IMR-90 (cell line): ENCODE measurements around the gene CMTM1. TPM values are rescaled to one million over a fixed set of nuclear protein-coding genes. Genes with fewer than 3 reads are reported as not detected.

Experiments
- ATAC-seq: fragments of 200-7000 bp; cut with Tn5 transposase; 2 replicates; pipeline ENCODE4 v1.9.1; 2020; ENCODE audit warnings: low read depth, mild to moderate bottlenecking, moderate library complexity
- BruUV-seq: library from RNA; stranded (reverse); fragments of 400-500 nt; replicated peaks from 2 replicates; lab custom pipeline; 2021; lab: Mats Ljungman, UMichigan
- CTCF ChIA-PET: fragments of 300-600 bp; formaldehyde crosslinking; extraction: SDS; loops from one replicate; lab custom pipeline; 2021; ENCODE audit warnings: antibody characterized with exemption; lab: Yijun Ruan, JAX
- POLR2A ChIA-PET: fragments of 300-600 bp; sonication (Branson Sonifier 250); formaldehyde crosslinking; loops from one replicate; lab custom pipeline; 2022; ENCODE audit warnings: antibody characterized with exemption; ENCODE audit not compliant: unreplicated experiment; lab: Charles Lee
- DNase-seq: peaks from one replicate; pipeline ENCODE4 v3.0.0; 2013
- H2AFZ ChIP-seq: replicated peaks from 2 replicates; pipeline ENCODE3; 2013; ENCODE audit warnings: low read length, mild to moderate bottlenecking; ENCODE audit not compliant: poor library complexity
- H2AK5ac ChIP-seq: 2 replicates; pipeline ENCODE4 v1.6.1; 2013; ENCODE audit warnings: low read depth, low read length, inconsistent platforms
- H2AK9ac ChIP-seq: replicated peaks from 2 replicates; pipeline ENCODE3; 2013; ENCODE audit warnings: mild to moderate bottlenecking, low read depth, low read length, moderate library complexity; ENCODE audit not compliant: poor library complexity
- H2BK120ac ChIP-seq: 2 replicates; pipeline ENCODE4 v1.6.1; 2013; ENCODE audit warnings: low read depth, low read length, inconsistent platforms
- H2BK15ac ChIP-seq: 3 replicates; pipeline ENCODE4 v1.6.1; 2013; ENCODE audit warnings: low read depth, low read length, inconsistent platforms
- H2BK20ac ChIP-seq: 2 replicates; pipeline ENCODE4 v1.6.1; 2013; ENCODE audit warnings: low read depth, mild to moderate bottlenecking, inconsistent platforms, low read length, moderate library complexity
- H2BK5ac ChIP-seq: 2 replicates; pipeline ENCODE4 v1.6.1; 2013; ENCODE audit warnings: mild to moderate bottlenecking, low read depth, low read length, inconsistent platforms; ENCODE audit not compliant: poor library complexity, severe bottlenecking
- H3K14ac ChIP-seq: replicated peaks from 2 replicates; pipeline ENCODE4 v1.6.1; 2013; ENCODE audit warnings: low read depth, low read length, inconsistent platforms
- H3K18ac ChIP-seq: 2 replicates; pipeline ENCODE4 v1.6.1; 2013; ENCODE audit warnings: low read depth, low read length, control low read depth
- H3K23ac ChIP-seq: 2 replicates; pipeline ENCODE4 v1.6.1; 2013; ENCODE audit warnings: low read depth, low read length, inconsistent platforms
- H3K27ac ChIP-seq: 2 replicates; pipeline ENCODE4 v1.5.1; 2013; ENCODE audit warnings: mild to moderate bottlenecking, control low read depth, low read length; ENCODE audit not compliant: insufficient read depth
- H3K27me3 ChIP-seq: 2 replicates; pipeline ENCODE4 v1.6.1; 2013; ENCODE audit warnings: low read length; ENCODE audit not compliant: control insufficient read depth, insufficient read depth
- H3K36me3 ChIP-seq: 2 replicates; pipeline ENCODE4 v1.6.1; 2013; ENCODE audit warnings: low read length, mixed read lengths; ENCODE audit not compliant: control insufficient read depth, insufficient read depth
- H3K4ac ChIP-seq: 2 replicates; pipeline ENCODE4 v1.6.1; 2013; ENCODE audit warnings: low read depth, low read length, inconsistent platforms
- H3K4me1 ChIP-seq: 2 replicates; pipeline ENCODE4 v1.6.1; 2013; ENCODE audit warnings: low read length, mixed read lengths; ENCODE audit not compliant: control insufficient read depth, insufficient read depth
- H3K4me2 ChIP-seq: 2 replicates; pipeline ENCODE4 v1.6.1; 2013; ENCODE audit warnings: low read depth, mild to moderate bottlenecking, control low read depth, low read length, moderate library complexity
- H3K4me3 ChIP-seq: 2 replicates; pipeline ENCODE4 v1.5.1; 2013; ENCODE audit warnings: low read depth, mild to moderate bottlenecking, control low read depth, low read length, moderate library complexity; ENCODE audit not compliant: insufficient read depth
- H3K56ac ChIP-seq: 2 replicates; pipeline ENCODE4 v1.6.1; 2013; ENCODE audit warnings: low read length, inconsistent platforms; ENCODE audit not compliant: insufficient read depth; ENCODE audit errors: extremely low read depth
- H3K79me1 ChIP-seq, 2 experiments: 2 replicates each; pipeline ENCODE4 v1.6.1; 2013; ENCODE audit warnings: low read length in 2 of 2, inconsistent platforms in 1 of 2, low read depth in 1 of 2
- H3K9ac ChIP-seq: 2 replicates; pipeline ENCODE4 v1.6.1; 2013; ENCODE audit warnings: low read depth, low read length, control low read depth
- H3K9me1 ChIP-seq: 2 replicates; pipeline ENCODE4 v1.6.1; 2013; ENCODE audit warnings: low read length, inconsistent platforms; ENCODE audit not compliant: insufficient read depth
- H3K9me3 ChIP-seq: 2 replicates; pipeline ENCODE4 v1.6.1; 2013; ENCODE audit warnings: low read length; ENCODE audit not compliant: control insufficient read depth, insufficient read depth
- H4K20me1 ChIP-seq: 2 replicates; pipeline ENCODE4 v1.6.1; 2013; ENCODE audit warnings: low read length, inconsistent platforms; ENCODE audit not compliant: insufficient read depth
- H4K5ac ChIP-seq: 2 replicates; pipeline ENCODE4 v1.6.1; 2013; ENCODE audit warnings: mild to moderate bottlenecking, low read depth, low read length, control low read depth
- H4K8ac ChIP-seq, 2 experiments: 2 replicates each; pipeline ENCODE4 v1.6.1; 2013; ENCODE audit warnings: low read depth in 2 of 2, low read length in 2 of 2, control low read depth in 1 of 2, inconsistent platforms in 1 of 2
- H4K91ac ChIP-seq: 2 replicates; pipeline ENCODE4 v1.6.1; 2013; ENCODE audit warnings: low read depth, low read length, inconsistent platforms; ENCODE audit not compliant: insufficient read depth
- BHLHE40 ChIP-seq: fragments of 150-350 bp; IDR thresholded peaks from 2 replicates; pipeline ENCODE4 v1.6.1; 2016; ENCODE audit warnings: mild to moderate bottlenecking, low read depth, low read length
- CEBPB ChIP-seq: IDR thresholded peaks from 2 replicates; pipeline ENCODE4 v1.6.1; 2012; ENCODE audit warnings: low read depth, low read length, improper control_type of control experiment
- CTCF ChIP-seq: conservative IDR thresholded peaks from 2 replicates; pipeline ENCODE4 v1.5.1; 2012; ENCODE audit warnings: mild to moderate bottlenecking, low read depth, low read length, improper control_type of control experiment
- FOS ChIP-seq: fragments of 150-350 bp; IDR thresholded peaks from 2 replicates; pipeline ENCODE4 v1.6.1; 2016; ENCODE audit warnings: low read depth, low read length
- RAD21 ChIP-seq: IDR thresholded peaks from 2 replicates; pipeline ENCODE4 v1.6.1; 2012; ENCODE audit warnings: low read length, improper control_type of control experiment
- RCOR1 ChIP-seq: IDR thresholded peaks from 2 replicates; pipeline ENCODE4 v1.6.1; 2012; ENCODE audit warnings: mild to moderate bottlenecking, low read length, improper control_type of control experiment; ENCODE audit not compliant: insufficient replicate concordance
- USF2 ChIP-seq: fragments of 150-350 bp; IDR thresholded peaks from 2 replicates; pipeline ENCODE4 v1.6.1; 2017; ENCODE audit warnings: mild to moderate bottlenecking, antibody characterized with exemption, low read length, low read depth
- WGBS, 2 experiments: methylation state at CpG; one replicate each; pipeline versions ENCODE4 v1.1.5 to v1.1.7; 2013; ENCODE audit warnings: missing lambda C conversion rate in 2 of 2; ENCODE audit not compliant: insufficient read length in 1 of 2; ENCODE audit errors: extremely low coverage in 2 of 2; 5-methylcytosine and 5-hydroxymethylcytosine counted together
- dilution Hi-C: fragments of 300-500 bp; cut with HindIII; formaldehyde crosslinking; loops from one replicate; pipeline ENCODE4 v1.14.3; 2018; ENCODE audit warnings: low sequenced_read_pairs; ENCODE audit not compliant: unreplicated experiment
- in situ Hi-C: fragments of 300-500 bp; cut with MboI; formaldehyde crosslinking; loops from 3 replicates; pipeline ENCODE4 v1.14.3; 2019; ENCODE audit warnings: low sequenced_read_pairs, inconsistent platforms, mixed read lengths
- intact Hi-C: fragments of 100-400 bp; cut with micrococcal nuclease; formaldehyde crosslinking; loops from 2 replicates; pipeline ENCODE4 v1.10.0; 2022
- polyA plus RNA-seq, 3 experiments: library from polyadenylated mRNA; depleted of rRNA; stranded (reverse); fragments of >200 nt; gene quantifications; 2 replicates each; pipeline ENCODE4 v1.2.3, GENCODE V29; 2012; ENCODE audit warnings: low replicate concordance in 1 of 3
- total RNA-seq: library from RNA; depleted of rRNA; stranded (reverse); fragments of >200 nt; gene quantifications from 2 replicates; pipeline ENCODE4 v1.2.3, GENCODE V29; 2012

CMTM1 gene
- total and polyA plus RNA-seq, 2 of the 4 experiments (the other 2 are of a cell fraction), result 0.54 to 2.1 TPM

GRCh38 chr16:66599726-66600125, 33.5 kb downstream of the CMTM1 start:
- Histone ChIP-seq H3K36me3 (no peaks in the 10 kb centered on the region), H2BK120ac (no peak overlapping the region), H3K9me3 (peaks cover 5% of the 10 kb centered on the region; the same call in 1 of the 2 replicates), H3K27me3 (peaks cover 14% of the 10 kb centered on the region), H2AK9ac (no peak overlapping the region), H3K18ac (no peak overlapping the region), H3K79me1 (peaks cover 0 to 8% of the 10 kb centered on the region in 2 experiments; a peak in 2 of 4 replicates), H3K4me1 (peaks cover 3% of the 10 kb centered on the region; the same call in 1 of the 2 replicates), H4K5ac (no peak overlapping the region), H4K91ac (no peak overlapping the region), H3K14ac (no peak overlapping the region), H3K23ac (no peak overlapping the region), H3K56ac (no peak overlapping the region), H4K8ac (no peak overlapping the region), H3K4me2 (no peak overlapping the region), H3K4ac (no peak overlapping the region), H3K4me3 (no peak overlapping the region), H4K20me1 (no peaks in the 10 kb centered on the region), H3K27ac (no peak overlapping the region), H2BK20ac (no peak overlapping the region), H3K9ac (no peak overlapping the region), H2BK15ac (no peak overlapping the region), H2AFZ (no peak overlapping the region), H2AK5ac (no peak overlapping the region), H3K9me1 (no peaks in the 10 kb centered on the region), H2BK5ac (no peak overlapping the region)
- TF ChIP-seq FOS (no peak), CEBPB (no peak), BHLHE40 (no peak), RCOR1 (no peak), RAD21 (no peak), CTCF (no peak), USF2 (no peak)
- intact Hi-C loops (no loop called here), dilution Hi-C loops (no loop called here), in situ Hi-C loops (loop anchor here (5.0 kb wide), 2 partner anchors 47 to 192 kb away; partner anchors contain the start of genes CKLF and TK2)
- WGBS, 2 experiments, result no CpG with 5 or more reads among the region's 4 CpGs
- POLR2A ChIA-PET, result no interaction called here
- ATAC-seq, result no peak
- BruUV-seq, result no TSS peak
- DNase-seq, result no peak
- CTCF ChIA-PET, result interaction anchor here (1.1 kb wide), 1 partner anchor 193 kb away, joined by 4 read pairs; no protein-coding TSS in a partner anchor
